SK-N-SH (cell line): ENCODE measurements around the gene TRPC6.

Experiments
- EZH2phosphoT487 ChIP-seq: fragments of 200-600 bp; sonication (generic); IDR thresholded peaks from 2 replicates; pipeline ENCODE4 v1.6.1; 2017; ENCODE audit warnings: low read depth, mixed run types, mild to moderate bottlenecking, antibody characterized with exemption, moderate library complexity, borderline replicate concordance
- FOXM1 ChIP-seq: IDR thresholded peaks from 2 replicates; pipeline ENCODE4 v1.4.0; 2012; ENCODE audit warnings: low read depth, mild to moderate bottlenecking
- MAX ChIP-seq: IDR thresholded peaks from 2 replicates; pipeline ENCODE4 v1.4.0; 2012; ENCODE audit warnings: low read depth
- MXI1 ChIP-seq: IDR thresholded peaks from 2 replicates; pipeline ENCODE4 v1.6.1; 2012; ENCODE audit warnings: mild to moderate bottlenecking, low read depth, low read length, improper control_type of control experiment
- NFIC ChIP-seq: IDR thresholded peaks from 2 replicates; pipeline ENCODE4 v1.4.0; 2012; ENCODE audit warnings: borderline replicate concordance
- POLR2AphosphoS5 ChIP-seq: IDR thresholded peaks from 2 replicates; pipeline ENCODE4 v1.6.1; 2012; ENCODE audit warnings: low read depth, low read length
- RAD21 ChIP-seq: IDR thresholded peaks from 2 replicates; pipeline ENCODE4 v1.6.1; 2012; ENCODE audit warnings: mild to moderate bottlenecking, low read length
- RCOR1 ChIP-seq: fragments of 150-350 bp; IDR thresholded peaks from 2 replicates; pipeline ENCODE4 v1.6.1; 2017; ENCODE audit warnings: antibody characterized with exemption, low read length
- REST ChIP-seq: IDR thresholded peaks from 2 replicates; pipeline ENCODE4 v1.6.1; 2012; ENCODE audit warnings: mild to moderate bottlenecking, low read depth, low read length, moderate library complexity
- SIN3A ChIP-seq: IDR thresholded peaks from 2 replicates; pipeline ENCODE4 v1.6.1; 2012; ENCODE audit warnings: low read depth, mild to moderate bottlenecking, low read length, moderate library complexity, borderline replicate concordance
- TAF1 ChIP-seq: IDR thresholded peaks from 2 replicates; pipeline ENCODE4 v1.6.1; 2012; ENCODE audit warnings: low read depth, mild to moderate bottlenecking, low read length, moderate library complexity, borderline replicate concordance
- YY1 ChIP-seq: IDR thresholded peaks from 2 replicates; pipeline ENCODE4 v1.4.0; 2012; ENCODE audit warnings: low read depth, mild to moderate bottlenecking
- TF ChIP-seq, protein P1 (sequence below): fragments of 200-600 bp; sonication (generic); IDR thresholded peaks from 2 replicates; pipeline ENCODE4 v1.6.1; 2017; ENCODE audit warnings: antibody characterized with exemption, mild to moderate bottlenecking, moderate library complexity

DNA sequence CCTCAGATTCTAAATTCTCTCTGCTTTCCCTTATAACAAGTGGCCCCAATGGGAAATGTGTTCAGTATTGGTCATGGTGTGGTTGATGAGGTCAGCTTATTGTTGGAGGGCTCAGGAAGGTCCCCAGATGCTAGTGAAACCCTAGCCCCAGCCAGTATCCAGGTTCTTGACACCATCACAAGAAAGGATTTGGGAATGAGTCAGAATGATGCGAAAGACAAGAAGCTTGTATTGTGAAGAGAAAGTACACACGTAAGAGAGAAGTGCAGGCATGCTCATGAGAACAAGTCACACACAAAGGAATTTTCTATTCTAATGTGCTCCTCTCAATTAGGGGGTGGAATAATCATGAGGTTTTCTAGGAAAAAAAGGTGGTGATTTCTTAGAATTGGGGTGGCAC, 34.9 kb upstream of the TRPC6 start:
- TF ChIP-seq FOXM1, result no peak
- no peak for TF ChIP-seq MXI1
- TF ChIP-seq, protein P1, sequence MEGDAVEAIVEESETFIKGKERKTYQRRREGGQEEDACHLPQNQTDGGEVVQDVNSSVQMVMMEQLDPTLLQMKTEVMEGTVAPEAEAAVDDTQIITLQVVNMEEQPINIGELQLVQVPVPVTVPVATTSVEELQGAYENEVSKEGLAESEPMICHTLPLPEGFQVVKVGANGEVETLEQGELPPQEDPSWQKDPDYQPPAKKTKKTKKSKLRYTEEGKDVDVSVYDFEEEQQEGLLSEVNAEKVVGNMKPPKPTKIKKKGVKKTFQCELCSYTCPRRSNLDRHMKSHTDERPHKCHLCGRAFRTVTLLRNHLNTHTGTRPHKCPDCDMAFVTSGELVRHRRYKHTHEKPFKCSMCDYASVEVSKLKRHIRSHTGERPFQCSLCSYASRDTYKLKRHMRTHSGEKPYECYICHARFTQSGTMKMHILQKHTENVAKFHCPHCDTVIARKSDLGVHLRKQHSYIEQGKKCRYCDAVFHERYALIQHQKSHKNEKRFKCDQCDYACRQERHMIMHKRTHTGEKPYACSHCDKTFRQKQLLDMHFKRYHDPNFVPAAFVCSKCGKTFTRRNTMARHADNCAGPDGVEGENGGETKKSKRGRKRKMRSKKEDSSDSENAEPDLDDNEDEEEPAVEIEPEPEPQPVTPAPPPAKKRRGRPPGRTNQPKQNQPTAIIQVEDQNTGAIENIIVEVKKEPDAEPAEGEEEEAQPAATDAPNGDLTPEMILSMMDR, result no peak
- no peak for TF ChIP-seq EZH2phosphoT487
- TF ChIP-seq YY1, result no peak
- no peak for TF ChIP-seq REST
- TF ChIP-seq RAD21, result no peak
- no peak for TF ChIP-seq SIN3A
- TF ChIP-seq RCOR1, result no peak
- TF ChIP-seq POLR2AphosphoS5, result no peak
- no peak for TF ChIP-seq NFIC
- TF ChIP-seq TAF1, result no peak
- no peak for TF ChIP-seq MAX
